SK-N-SH treated with all-trans-retinoic acid at 6 μM for 48 hours (cell line): ENCODE results near the gene WDR5.

Experiments
- PATZ1 ChIP-seq: fragments of 250-450 bp; sonication (Bioruptor Pico); IDR thresholded peaks from 2 replicates; pipeline ENCODE4 v1.8.0; 2020; ENCODE audit warnings: mild to moderate bottlenecking, moderate library complexity, borderline replicate concordance
- POU6F1 ChIP-seq: fragments of 250-450 bp; sonication (Bioruptor Pico); IDR thresholded peaks from 2 replicates; pipeline ENCODE4 v1.8.0; 2021; ENCODE audit warnings: low read depth, mild to moderate bottlenecking, moderate library complexity, borderline replicate concordance
- SNAI2 ChIP-seq: fragments of 250-450 bp; sonication (Bioruptor Pico); IDR thresholded peaks from 2 replicates; pipeline ENCODE4 v1.5.0; 2020; ENCODE audit warnings: mild to moderate bottlenecking, moderate library complexity
- TSHZ2 ChIP-seq: fragments of 250-450 bp; sonication (Bioruptor Pico); IDR thresholded peaks from 2 replicates; pipeline ENCODE4 v1.5.0; 2020; ENCODE audit warnings: mild to moderate bottlenecking, moderate library complexity
- ZC3H10 ChIP-seq: fragments of 250-450 bp; sonication (Bioruptor Pico); IDR thresholded peaks from 2 replicates; pipeline ENCODE4 v1.5.1; 2021; ENCODE audit warnings: mild to moderate bottlenecking, moderate library complexity
- ZFP30 ChIP-seq: fragments of 450-650 bp; formaldehyde crosslinking; IDR thresholded peaks from 2 replicates; pipeline ENCODE4 v1.5.0; 2022; ENCODE audit warnings: mild to moderate bottlenecking, moderate library complexity

GRCh38 chr9:134112561-134112960, 23.3 kb upstream of the WDR5 start:
- TF ChIP-seq ZC3H10 (CRISPR knock-in tag): no peak
- no peak for TF ChIP-seq TSHZ2 (CRISPR knock-in tag)
- TF ChIP-seq ZFP30 (CRISPR knock-in tag): no peak
- TF ChIP-seq PATZ1 (CRISPR knock-in tag): no peak
- TF ChIP-seq SNAI2: no peak
- no peak for TF ChIP-seq POU6F1
